HEK293T (cell line): Measurements from ENCODE around the gene CLASP1.
"Not testable (repeated sequence)": the region's sequence is repeated elsewhere in the genome, so short reads cannot be mapped to it uniquely, and the experiment has no call there.

Experiments
- CTCF ChIA-PET: fragments of 350-600 bp; formaldehyde crosslinking; extraction: SDS; loops from one replicate; lab custom pipeline; 2021; ENCODE audit warnings: antibody characterized with exemption, inconsistent platforms; lab: Yijun Ruan, JAX
- POLR2A ChIA-PET: fragments of 350-600 bp; formaldehyde crosslinking; extraction: SDS; loops from one replicate; lab custom pipeline; 2020; ENCODE audit warnings: antibody characterized with exemption, inconsistent platforms; lab: Yijun Ruan, JAX
- DNase-seq: peaks from one replicate; pipeline ENCODE4 v3.0.0; 2012; ENCODE audit warnings: mixed read lengths; ENCODE audit errors: extremely low spot score
- ARNT ChIP-seq: fragments of 450-650 bp; IDR thresholded peaks from 2 replicates; pipeline ENCODE4 v1.6.1; 2017; ENCODE audit warnings: mild to moderate bottlenecking
- BHLHE40 ChIP-seq: fragments of 450-650 bp; IDR thresholded peaks from 2 replicates; pipeline ENCODE4 v1.6.1; 2016; ENCODE audit warnings: mild to moderate bottlenecking, moderate library complexity, borderline replicate concordance
- ELF4 ChIP-seq: fragments of 450-650 bp; IDR thresholded peaks from 2 replicates; pipeline ENCODE4 v1.6.1; 2017; ENCODE audit warnings: antibody characterized with exemption
- FOXA1 ChIP-seq: fragments of 450-650 bp; IDR thresholded peaks from 2 replicates; pipeline ENCODE4 v1.6.1; 2016; ENCODE audit warnings: mild to moderate bottlenecking
- FOXK2 ChIP-seq: fragments of 450-650 bp; IDR thresholded peaks from 2 replicates; pipeline ENCODE4 v1.6.1; 2016; ENCODE audit warnings: mild to moderate bottlenecking
- FOXM1 ChIP-seq: fragments of 450-650 bp; IDR thresholded peaks from 2 replicates; pipeline ENCODE4 v1.6.1; 2017; ENCODE audit warnings: mild to moderate bottlenecking, borderline replicate concordance
- HDGF ChIP-seq: fragments of 450-650 bp; IDR thresholded peaks from 2 replicates; pipeline ENCODE4 v1.6.1; 2017; ENCODE audit warnings: antibody characterized with exemption, borderline replicate concordance
- L3MBTL2 ChIP-seq: fragments of 450-650 bp; conservative IDR thresholded peaks from 2 replicates; pipeline ENCODE4 v1.6.1; 2016; ENCODE audit warnings: mild to moderate bottlenecking
- LEF1 ChIP-seq: fragments of 450-650 bp; IDR thresholded peaks from 2 replicates; pipeline ENCODE4 v1.6.1; 2017; ENCODE audit warnings: mild to moderate bottlenecking, borderline replicate concordance
- NFRKB ChIP-seq: fragments of 450-650 bp; IDR thresholded peaks from 2 replicates; pipeline ENCODE4 v1.6.1; 2016; ENCODE audit warnings: mild to moderate bottlenecking, moderate library complexity
- PKNOX1 ChIP-seq: fragments of 450-650 bp; IDR thresholded peaks from 2 replicates; pipeline ENCODE4 v1.6.1; 2016
- SP1 ChIP-seq: fragments of 450-650 bp; IDR thresholded peaks from 2 replicates; pipeline ENCODE4 v1.6.1; 2017
- TARDBP ChIP-seq: fragments of 450-650 bp; IDR thresholded peaks from 2 replicates; pipeline ENCODE4 v1.6.1; 2016
- ZNF384 ChIP-seq: fragments of 450-650 bp; IDR thresholded peaks from 2 replicates; pipeline ENCODE4 v1.6.1; 2016

Gene CLASP1

DNA sequence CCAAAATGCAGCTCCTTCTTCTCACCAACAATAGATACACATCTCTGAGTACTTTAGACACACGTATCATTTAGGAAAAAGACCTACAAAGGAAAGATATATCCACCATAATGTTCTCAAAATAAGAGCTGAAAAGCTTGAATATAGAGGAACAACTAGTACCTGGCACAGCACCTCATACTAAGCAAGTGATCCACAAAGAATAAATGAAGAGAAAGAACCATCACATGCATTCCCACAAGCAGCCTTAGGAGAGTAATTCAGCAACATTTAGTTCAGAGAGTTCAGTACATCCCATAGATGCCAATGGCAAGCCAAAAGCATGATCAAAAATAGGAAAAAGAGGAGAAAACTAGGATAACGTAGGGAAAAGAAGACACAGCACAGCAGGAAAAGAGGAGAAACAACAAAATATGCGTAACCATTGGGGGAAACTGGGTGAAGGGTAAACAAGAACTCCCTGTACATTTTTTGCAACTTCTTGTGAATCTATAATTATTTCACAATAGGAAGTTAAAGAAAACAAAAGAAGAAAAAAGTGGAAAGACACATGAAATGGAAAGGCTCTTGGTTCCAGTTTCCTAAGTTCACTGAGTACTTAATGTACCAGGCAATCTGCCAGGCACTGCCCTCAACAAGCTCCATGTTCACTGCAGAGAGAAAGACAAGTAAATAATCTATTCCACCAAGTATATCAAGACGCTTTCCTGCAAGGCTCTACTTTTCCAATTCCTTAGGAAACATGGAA lies 22.3 kb downstream of the CLASP1 start:
- TF ChIP-seq ARNT = no peak
- TF ChIP-seq ELF4 = no peak
- TF ChIP-seq HDGF = no peak
- TF ChIP-seq NFRKB = no peak
- no peak for TF ChIP-seq TARDBP
- TF ChIP-seq LEF1 = no peak
- no peak for TF ChIP-seq ZNF384
- no peak for TF ChIP-seq SP1
- no peak for TF ChIP-seq FOXM1
- POLR2A ChIA-PET = no interaction called here
- no peak for DNase-seq
- CTCF ChIA-PET = no interaction called here

DNA sequence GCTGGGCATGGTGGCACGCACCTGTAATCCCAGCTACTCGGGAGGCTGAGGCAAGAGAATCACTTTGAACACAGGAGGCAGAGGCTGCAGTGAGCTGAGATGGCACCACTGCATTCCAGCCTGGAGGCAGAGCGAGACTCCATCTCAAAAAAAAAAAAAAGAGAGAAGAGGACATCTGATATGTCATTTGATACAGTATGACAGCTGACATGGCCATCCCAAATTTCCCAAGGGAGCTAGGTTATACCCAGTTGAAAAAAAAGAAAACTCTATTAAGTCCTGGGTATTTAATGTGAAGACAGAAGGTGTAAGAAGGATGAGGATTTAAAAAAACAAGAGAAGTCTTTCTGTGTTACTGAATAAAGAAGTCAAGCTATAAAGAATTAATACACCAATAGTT lies 23.3 kb downstream of the CLASP1 start:
- DNase-seq = no peak
- ChIA-PET CTCF (no interaction called here), POLR2A (no interaction called here)

DNA sequence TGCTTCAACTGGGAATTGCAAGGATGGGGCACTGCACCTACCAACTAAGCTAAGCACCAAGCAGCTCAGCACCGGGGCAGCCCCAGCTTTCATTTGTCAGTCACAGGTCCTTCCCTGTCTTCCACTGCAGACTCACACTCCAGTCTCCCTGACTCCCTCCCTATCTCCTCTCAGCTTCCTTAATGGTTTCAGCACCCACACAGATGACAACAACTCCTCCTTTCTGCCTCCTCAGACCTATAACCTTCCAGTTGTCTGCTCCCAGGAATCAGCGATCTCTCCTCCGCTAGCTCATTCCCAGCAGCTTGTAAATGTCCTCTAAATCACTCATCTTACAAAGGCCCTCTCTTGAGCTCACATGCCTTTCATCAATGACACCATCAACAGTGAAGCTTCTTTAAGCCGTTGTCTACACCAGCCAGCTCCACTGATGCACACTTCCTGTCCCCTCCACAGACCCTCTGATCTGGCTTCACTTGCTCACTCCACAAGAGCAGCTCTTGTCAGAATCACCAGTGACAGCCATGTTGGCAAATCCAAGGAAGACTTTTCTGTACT lies 32.1 kb downstream of the CLASP1 start:
- POLR2A ChIA-PET = interaction anchor here (0.9 to 1.3 kb wide), 4 partner anchors 20 to 110 kb away, joined by 3 to 5 read pairs (median 4); partner anchors contain the start of gene RNU4ATAC
- CTCF ChIA-PET = interaction anchor here (1.2 kb wide), 1 partner anchor 31 kb away, joined by 4 read pairs; no protein-coding TSS in a partner anchor
- peak; percentile 12 for DNase-seq
- TF ChIP-seq BHLHE40 = no peak
- TF ChIP-seq FOXA1 = no peak
- peak; percentile 45 for TF ChIP-seq PKNOX1

More for the DNA sequence above, 23.3 kb downstream of the CLASP1 start:
- TF ChIP-seq LEF1 = no peak
- TF ChIP-seq PKNOX1 = no peak
- TF ChIP-seq FOXA1 = no peak
- TF ChIP-seq FOXK2 = no peak
- no peak for TF ChIP-seq HDGF
- no peak for TF ChIP-seq SP1
- TF ChIP-seq L3MBTL2 = no peak
- no peak for TF ChIP-seq ZNF384
- TF ChIP-seq NFRKB = no peak
- TF ChIP-seq BHLHE40 = no peak

- ChIA-PET CTCF (interaction anchor here (0.7 kb wide), 1 partner anchor 18 kb away, joined by 3 read pairs; no protein-coding TSS in a partner anchor), POLR2A (no interaction called here)
Measured at GRCh38 chr2:121613774-121614173, 35.5 kb downstream of the CLASP1 start.

GRCh38 chr2:121613152-121613551 lies 36.1 kb downstream of the CLASP1 start:
- CTCF ChIA-PET = interaction anchor here (0.6 to 0.7 kb wide), 2 partner anchors 17 to 530 kb away, joined by 3 to 4 read pairs; no protein-coding TSS in a partner anchor
- no peak for DNase-seq
- POLR2A ChIA-PET = no interaction called here
- TF ChIP-seq ZNF384 (no peak), ELF4 (no peak), TARDBP (no peak), L3MBTL2 (no peak), FOXA1 (no peak), BHLHE40 (no peak), LEF1 (no peak), HDGF (no peak)

More at GRCh38 chr2:121613774-121614173, 35.5 kb downstream of the CLASP1 start:
- no peak for DNase-seq
- no peak for TF ChIP-seq NFRKB

- TF ChIP-seq L3MBTL2 (no peak), NFRKB (no peak), FOXK2 (no peak), TARDBP (no peak), LEF1 (no peak)
- ChIA-PET POLR2A (no interaction called here), CTCF (interaction anchor here (0.6 kb wide), 1 partner anchor 528 kb away, joined by 4 read pairs; no protein-coding TSS in a partner anchor)
- no peak for DNase-seq
Measured at GRCh38 chr2:121611730-121612705, 37.2 kb downstream of the CLASP1 start.

DNA sequence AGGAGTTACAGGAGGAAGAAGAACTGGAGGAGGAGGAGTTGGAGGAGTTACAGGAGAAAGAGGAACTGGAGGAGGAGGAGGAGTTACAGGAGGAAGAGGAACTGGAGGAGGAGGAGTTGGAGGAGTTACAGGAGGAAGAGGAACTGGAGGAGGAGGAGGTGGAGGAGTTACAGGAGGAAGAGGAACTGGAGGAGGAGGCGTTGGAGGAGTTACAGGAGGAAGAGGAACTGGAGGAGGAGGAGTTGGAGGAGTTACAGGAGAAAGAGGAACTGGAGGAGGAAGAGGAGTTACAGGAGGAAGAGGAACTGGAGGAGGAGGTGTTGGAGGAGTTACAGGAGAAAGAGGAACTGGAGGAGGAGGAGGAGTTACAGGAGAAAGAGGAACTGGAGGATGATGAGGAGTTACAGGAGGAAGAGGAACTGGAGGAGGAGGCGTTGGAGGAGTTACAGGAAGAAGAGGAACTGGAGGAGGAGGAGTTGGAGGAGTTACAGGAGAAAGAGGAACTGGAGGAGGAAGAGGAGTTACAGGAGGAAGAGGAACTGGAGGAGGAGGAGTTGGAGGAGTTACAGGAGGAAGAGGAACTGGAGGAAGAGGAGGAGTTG lies 38.1 kb downstream of the CLASP1 start:
- POLR2A ChIA-PET, CTCF ChIA-PET, DNase-seq: not testable (repeated sequence)

GRCh38 chr2:121610487-121610874 lies 38.8 kb downstream of the CLASP1 start:
- DNase-seq, CTCF ChIA-PET: not testable (repeated sequence)
- POLR2A ChIA-PET = interaction anchor here (0.7 kb wide), 2 partner anchors 146 to 192 kb away, joined by 3 to 4 read pairs; no protein-coding TSS in a partner anchor
